AG09309 (cell line): ENCODE data around the gene MAS1L.

Source experiments
- DNase-seq: peaks from one replicate; pipeline ENCODE4 v3.0.0-alpha.2; 2010; ENCODE audit warnings: low read depth
- H3K4me3 ChIP-seq: 2 replicates; pipeline ENCODE4 v1.5.1; 2011; ENCODE audit warnings: mild to moderate bottlenecking, low read depth, low read length, moderate library complexity; ENCODE audit not compliant: control insufficient read depth
- TF ChIP-seq, protein P1 (sequence below): IDR thresholded peaks from 2 replicates; pipeline ENCODE4 v1.5.1; 2011; ENCODE audit warnings: mild to moderate bottlenecking, low read depth, low read length, inconsistent platforms; ENCODE audit not compliant: insufficient read depth, control insufficient read depth; ENCODE audit errors: missing control alignments

MAS1L gene

DNA sequence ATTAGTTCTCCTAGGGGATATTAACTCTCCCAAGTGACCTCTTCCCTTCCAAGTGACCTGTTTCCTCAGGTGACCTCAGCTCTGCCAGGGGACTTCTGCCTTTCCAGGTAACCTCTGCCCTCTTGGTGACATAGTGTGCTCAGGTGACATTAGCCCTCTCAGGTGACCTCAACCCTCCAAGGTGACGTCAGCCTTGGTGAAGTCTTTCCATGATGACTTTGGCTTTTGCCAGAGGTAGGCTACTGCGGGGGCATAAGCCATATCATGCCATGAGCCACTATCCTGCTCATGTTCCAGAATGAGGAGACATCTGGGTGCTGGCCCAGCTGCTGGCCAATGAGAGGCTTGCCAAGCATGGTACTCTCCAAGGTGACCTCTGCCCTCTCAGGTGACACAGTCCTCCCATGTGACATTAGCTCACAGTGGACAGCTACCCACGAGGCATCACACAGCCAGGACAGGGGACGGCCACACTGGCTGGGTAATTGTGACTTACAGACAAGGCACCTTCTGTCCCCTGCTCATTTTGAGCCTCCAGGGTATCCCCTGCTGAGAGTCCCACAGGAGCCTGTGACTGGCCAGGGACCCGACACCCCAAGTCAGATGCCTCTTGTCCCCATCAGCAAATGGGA, 40.7 kb upstream of the MAS1L start:
- TF ChIP-seq, protein P1, sequence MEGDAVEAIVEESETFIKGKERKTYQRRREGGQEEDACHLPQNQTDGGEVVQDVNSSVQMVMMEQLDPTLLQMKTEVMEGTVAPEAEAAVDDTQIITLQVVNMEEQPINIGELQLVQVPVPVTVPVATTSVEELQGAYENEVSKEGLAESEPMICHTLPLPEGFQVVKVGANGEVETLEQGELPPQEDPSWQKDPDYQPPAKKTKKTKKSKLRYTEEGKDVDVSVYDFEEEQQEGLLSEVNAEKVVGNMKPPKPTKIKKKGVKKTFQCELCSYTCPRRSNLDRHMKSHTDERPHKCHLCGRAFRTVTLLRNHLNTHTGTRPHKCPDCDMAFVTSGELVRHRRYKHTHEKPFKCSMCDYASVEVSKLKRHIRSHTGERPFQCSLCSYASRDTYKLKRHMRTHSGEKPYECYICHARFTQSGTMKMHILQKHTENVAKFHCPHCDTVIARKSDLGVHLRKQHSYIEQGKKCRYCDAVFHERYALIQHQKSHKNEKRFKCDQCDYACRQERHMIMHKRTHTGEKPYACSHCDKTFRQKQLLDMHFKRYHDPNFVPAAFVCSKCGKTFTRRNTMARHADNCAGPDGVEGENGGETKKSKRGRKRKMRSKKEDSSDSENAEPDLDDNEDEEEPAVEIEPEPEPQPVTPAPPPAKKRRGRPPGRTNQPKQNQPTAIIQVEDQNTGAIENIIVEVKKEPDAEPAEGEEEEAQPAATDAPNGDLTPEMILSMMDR = no peak
- no peak for DNase-seq
- no peak overlapping the region for H3K4me3 ChIP-seq

- DNase-seq = no peak
- H3K4me3 ChIP-seq = no peak overlapping the region
- TF ChIP-seq, protein P1 = no peak
Measured at GRCh38 chr6:29527564-29527963, 39.8 kb upstream of the MAS1L start.

- DNase-seq = no peak
- no peak overlapping the region for H3K4me3 ChIP-seq
Measured at GRCh38 chr6:29527126-29527525, 39.4 kb upstream of the MAS1L start.

DNA sequence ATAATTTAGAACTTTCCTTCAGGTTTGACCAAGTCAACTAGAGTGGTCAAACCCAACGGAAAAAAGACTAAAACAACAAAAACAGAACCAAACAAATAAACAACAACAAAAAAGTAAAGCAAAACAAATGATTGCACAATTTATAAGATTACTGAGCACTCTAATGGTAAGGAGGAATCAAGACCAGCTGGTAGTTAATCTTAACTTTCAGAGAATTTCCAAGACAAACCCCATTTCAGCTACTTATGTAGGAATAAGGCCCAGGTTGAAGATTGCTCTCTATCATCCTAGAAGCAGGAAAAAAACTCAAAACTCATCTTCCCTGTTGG, 37.5 kb upstream of the MAS1L start:
- no peak overlapping the region for H3K4me3 ChIP-seq
- DNase-seq = no peak
- TF ChIP-seq, protein P1 = no peak

More at GRCh38 chr6:29527126-29527525, 39.4 kb upstream of the MAS1L start:
- TF ChIP-seq, protein P1 = no peak

- DNase-seq = no peak
- H3K4me3 ChIP-seq = no peak overlapping the region
- TF ChIP-seq, protein P1 = no peak
Measured at GRCh38 chr6:29524444-29525310, 36.9 kb upstream of the MAS1L start.

GRCh38 chr6:29524044-29524443, 36.3 kb upstream of the MAS1L start:
- DNase-seq = no peak
- TF ChIP-seq, protein P1 = no peak

More at GRCh38 chr6:29524044-29524443, 36.3 kb upstream of the MAS1L start:
- no peak overlapping the region for H3K4me3 ChIP-seq
